HCT116 (cell line): Measurements from ENCODE around the gene SH2D6. TPM values are rescaled to one million over a fixed set of nuclear protein-coding genes. Genes with fewer than 3 reads are reported as not detected.

Source experiments
- ATAC-seq: fragments of 200-7000 bp; cut with Tn5 transposase; 2 replicates; pipeline ENCODE4 v1.9.1; 2020; ENCODE audit warnings: mild to moderate bottlenecking, moderate library complexity
- BruUV-seq: library from RNA; stranded (reverse); fragments of 400-500 nt; replicated peaks from 2 replicates; lab custom pipeline; 2021; lab: Mats Ljungman, UMichigan
- CTCF ChIA-PET: fragments of 300-600 bp; sonication (Branson Sonifier 250); formaldehyde crosslinking; loops from one replicate; lab custom pipeline; 2021; ENCODE audit warnings: antibody characterized with exemption; lab: Charles Lee
- POLR2A ChIA-PET: fragments of 300-600, 350-600 bp; sonication (Branson Sonifier 250); formaldehyde crosslinking; loops from one replicate; lab custom pipeline; 2021; ENCODE audit warnings: antibody characterized with exemption; lab: Charles Lee
- RAD21 ChIA-PET, 2 experiments: fragments of 300-600 bp; sonication (Branson Sonifier 250); formaldehyde crosslinking; loops; one replicate each; lab custom pipeline; 2023; ENCODE audit warnings: low total read pairs in 2 of 2; ENCODE audit not compliant: uncharacterized antibody in 2 of 2, unreplicated experiment in 2 of 2, low non-redundant PET in 1 of 2; lab: Charles Lee
- DNase-seq: peaks from one replicate; pipeline ENCODE4 v3.0.0-alpha.2; 2010; ENCODE audit warnings: low read depth, low spot score
- H2AFZ ChIP-seq: fragments of 200-600 bp; shearing (Covaris generic), sonication (generic); 2 replicates; pipeline ENCODE4 v1.6.1; 2017; ENCODE audit warnings: low read depth, mixed run types, mixed read lengths, antibody characterized with exemption, low read length; ENCODE audit not compliant: poor library complexity, severe bottlenecking
- H3K27ac ChIP-seq: 2 replicates; pipeline ENCODE4 v1.5.1; 2012; ENCODE audit warnings: low read depth, low read length
- H3K27me3 ChIP-seq: fragments of 200-600 bp; sonication (generic); 2 replicates; pipeline ENCODE4 v1.6.1; 2016; ENCODE audit warnings: mixed run types, low read length, mixed read lengths; ENCODE audit not compliant: insufficient read depth
- H3K36me3 ChIP-seq, 2 experiments: fragments of 200-500 bp in 1 of 2; fragments of 200-600 bp in 1 of 2; sonication (Bioruptor generic) in 1 of 2; sonication (generic) in 1 of 2; 2 replicates each; pipeline versions ENCODE4 v1.5.1 to v1.6.1; 2014 to 2016; ENCODE audit warnings: low read length in 2 of 2, inconsistent platforms in 1 of 2, mixed read lengths in 1 of 2, mixed run types in 1 of 2; ENCODE audit not compliant: insufficient read depth in 2 of 2, control insufficient read depth in 1 of 2
- H3K4me1 ChIP-seq, 2 experiments: fragments of 200-600 bp in 1 of 2; sonication (generic) in 1 of 2; 2 replicates each; pipeline versions ENCODE4 v1.5.1 to v1.6.1; 2012 to 2017; ENCODE audit warnings: low read length in 2 of 2, inconsistent platforms in 1 of 2, mild to moderate bottlenecking in 1 of 2, mixed read lengths in 1 of 2, mixed run types in 1 of 2, moderate library complexity in 1 of 2; ENCODE audit not compliant: insufficient read depth in 2 of 2, control insufficient read depth in 1 of 2
- H3K4me2 ChIP-seq: fragments of 200-600 bp; sonication (generic); 2 replicates; pipeline ENCODE4 v1.6.1; 2017; ENCODE audit warnings: mixed run types, low read length, mixed read lengths
- H3K4me3 ChIP-seq, 2 experiments: fragments of 200-600 bp in 1 of 2; sonication (generic) in 1 of 2; replicated peaks in 1 of 2; 2 replicates each; pipeline ENCODE4 v1.5.1; 2011 to 2016; ENCODE audit warnings: low read length in 2 of 2, control low read depth in 1 of 2, low read depth in 1 of 2, mild to moderate bottlenecking in 1 of 2, mixed read lengths in 1 of 2, mixed run types in 1 of 2
- H3K79me2 ChIP-seq: fragments of 200-600 bp; sonication (generic); 2 replicates; pipeline ENCODE4 v1.6.1; 2017; ENCODE audit warnings: mild to moderate bottlenecking, mixed run types, low read length, moderate library complexity, mixed read lengths; ENCODE audit not compliant: insufficient read depth
- H3K9ac ChIP-seq: fragments of 200-600 bp; sonication (generic); 2 replicates; pipeline ENCODE4 v1.6.1; 2016; ENCODE audit warnings: low read length, mixed read lengths
- H3K9me2 ChIP-seq: fragments of 200-600 bp; sonication (generic), shearing (Covaris generic); 2 replicates; pipeline ENCODE4 v1.6.1; 2017; ENCODE audit warnings: mixed run types, mild to moderate bottlenecking, moderate library complexity; ENCODE audit not compliant: insufficient read depth
- H3K9me3 ChIP-seq, 2 experiments: fragments of 200-500 bp in 1 of 2; fragments of 200-600 bp in 1 of 2; sonication (Bioruptor generic) in 1 of 2; sonication (generic) in 1 of 2; 2 replicates each; pipeline ENCODE4 v1.6.1; 2014 to 2017; ENCODE audit warnings: low read length in 2 of 2, mixed read lengths in 2 of 2, inconsistent platforms in 1 of 2, low read depth in 1 of 2, mild to moderate bottlenecking in 1 of 2, mixed run types in 1 of 2, moderate library complexity in 1 of 2; ENCODE audit not compliant: control insufficient read depth in 1 of 2, insufficient read depth in 1 of 2
- H4K20me1 ChIP-seq: fragments of 200-600 bp; sonication (generic), shearing (Covaris generic); 2 replicates; pipeline ENCODE4 v1.6.1; 2017; ENCODE audit warnings: mixed run types, mild to moderate bottlenecking, moderate library complexity; ENCODE audit not compliant: insufficient read depth
- ATF3 ChIP-seq: IDR thresholded peaks from 2 replicates; pipeline ENCODE4 v1.6.1; 2012
- EGR1 ChIP-seq: IDR thresholded peaks from 2 replicates; pipeline ENCODE4 v1.6.1; 2012; ENCODE audit warnings: low read depth
- EZH2 ChIP-seq: fragments of 200-600 bp; sonication (generic); IDR thresholded peaks from 2 replicates; pipeline ENCODE4 v1.6.1; 2017; ENCODE audit warnings: antibody characterized with exemption, mixed run types
- EZH2phosphoT487 ChIP-seq: fragments of 200-600 bp; IDR thresholded peaks from 2 replicates; pipeline ENCODE4 v1.6.1; 2018; ENCODE audit warnings: antibody characterized with exemption, borderline replicate concordance
- FOSL1 ChIP-seq: IDR thresholded peaks from 2 replicates; pipeline ENCODE4 v1.6.1; 2012; ENCODE audit warnings: low read depth
- POLR2AphosphoS5 ChIP-seq: IDR thresholded peaks from 2 replicates; pipeline ENCODE4 v1.6.1; 2011; ENCODE audit warnings: mild to moderate bottlenecking, low read depth, low read length, moderate library complexity
- RAD21 ChIP-seq: IDR thresholded peaks from 2 replicates; pipeline ENCODE4 v1.6.1; 2012; ENCODE audit warnings: low read depth, mild to moderate bottlenecking
- SP1 ChIP-seq: IDR thresholded peaks from 2 replicates; pipeline ENCODE4 v1.6.1; 2012; ENCODE audit warnings: low read depth
- SRF ChIP-seq: IDR thresholded peaks from 2 replicates; pipeline ENCODE4 v1.6.1; 2012; ENCODE audit warnings: low read depth
- YY1 ChIP-seq: IDR thresholded peaks from 2 replicates; pipeline ENCODE4 v1.6.1; 2011; ENCODE audit warnings: low read length, low read depth, moderate library complexity, mild to moderate bottlenecking; ENCODE audit not compliant: insufficient replicate concordance; ENCODE audit errors: extremely low read depth
- ZFX ChIP-seq: fragments of 450-650 bp; IDR thresholded peaks from 2 replicates; pipeline ENCODE4 v1.6.1; 2017
- ZNF274 ChIP-seq: fragments of 200-500 bp; sonication (Bioruptor generic); IDR thresholded peaks from 2 replicates; pipeline ENCODE4 v1.6.1; 2014; ENCODE audit warnings: mild to moderate bottlenecking, low read depth, low read length, inconsistent platforms
- intact Hi-C: fragments of 100-400 bp; cut with micrococcal nuclease; formaldehyde crosslinking; loops from 2 replicates; pipeline ENCODE4 v1.10.0; 2022
- total RNA-seq: library from RNA; stranded (reverse); gene quantifications from one replicate; pipeline ENCODE4 v1.2.1, GENCODE V29; 2021; ENCODE audit not compliant: unreplicated experiment
- TF ChIP-seq, protein P1 (sequence below): IDR thresholded peaks from 2 replicates; pipeline ENCODE4 v1.6.1; 2012
- TF ChIP-seq, protein P2 (sequence below): IDR thresholded peaks from 2 replicates; pipeline ENCODE4 v1.6.1; 2011; ENCODE audit warnings: mild to moderate bottlenecking, low read length, moderate library complexity; ENCODE audit not compliant: insufficient replicate concordance; ENCODE audit errors: extremely low read depth

Gene SH2D6
- total RNA-seq, 1 experiment from 2014 or later, result 2.7 TPM

DNA sequence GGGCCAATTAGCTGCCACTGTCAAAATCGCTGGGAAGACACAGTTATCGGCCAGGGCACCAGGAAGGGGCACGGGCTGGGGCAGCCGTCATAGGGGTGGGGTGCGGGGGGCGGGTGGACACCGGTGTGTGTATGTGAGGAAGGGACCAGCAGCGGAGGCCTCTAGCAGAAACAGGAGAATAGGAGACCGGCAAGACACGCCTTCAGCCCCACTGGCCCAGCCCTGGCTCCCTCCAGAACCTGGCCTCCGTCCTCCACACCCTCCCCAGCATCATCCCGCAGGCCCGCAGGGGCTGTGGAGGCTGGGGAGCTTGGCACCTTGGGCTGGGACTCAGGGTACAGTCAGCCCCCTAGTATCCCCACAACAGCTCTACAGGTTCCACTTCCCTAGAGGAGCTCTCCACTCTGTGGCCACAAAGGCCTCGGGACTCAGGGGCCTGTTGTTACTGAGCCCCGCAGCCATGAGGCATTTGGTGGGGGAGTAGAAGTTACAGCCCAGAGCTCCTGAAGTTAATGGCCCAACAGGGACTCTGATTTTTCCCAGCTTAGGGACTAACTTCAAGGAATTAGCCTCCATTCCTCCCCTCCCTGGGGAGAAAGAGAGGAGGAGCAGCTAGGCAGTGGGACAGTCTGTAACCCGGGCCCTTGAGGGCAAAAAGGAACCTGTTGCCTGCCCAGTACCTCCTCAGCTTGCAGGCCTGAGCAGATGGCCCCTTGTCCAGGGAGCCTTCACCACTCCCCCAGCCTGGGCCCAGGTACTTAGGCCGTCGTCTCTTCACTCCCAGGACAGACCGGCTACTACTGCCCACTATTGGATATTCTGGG is 19.9 kb downstream of the SH2D6 start:
- intact Hi-C loops, result no loop called here
- ChIA-PET POLR2A (interaction anchor here (4.1 kb wide), 1 partner anchor 100 kb away, joined by 11 read pairs; the partner anchor contains the start of gene MAT2A), CTCF (interaction anchor here (1.4 kb wide), 1 partner anchor 19 kb away, joined by 3 read pairs; no protein-coding TSS in a partner anchor), RAD21 (no interaction called here)
- Histone ChIP-seq H4K20me1 (no peaks in the 10 kb centered on the region), H3K4me1 (peaks cover 15 to 23% of the 10 kb centered on the region in 2 experiments), H3K79me2 (no peaks in the 10 kb centered on the region), H3K9ac (no peak overlapping the region), H2AFZ (no peak overlapping the region), H3K4me3 (no peak overlapping the region), H3K9me2 (no peaks in the 10 kb centered on the region), H3K36me3 (no peaks in the 10 kb centered on the region), H3K9me3 (no peaks in the 10 kb centered on the region), H3K27ac (no peak overlapping the region), H3K4me2 (no peak overlapping the region), H3K27me3 (no peaks in the 10 kb centered on the region)
- TF ChIP-seq POLR2AphosphoS5 (no peak), ZFX (no peak), ZNF274 (no peak), SP1 (no peak), EZH2phosphoT487 (no peak), ATF3 (no peak), SRF (no peak), EZH2 (no peak), YY1 (no peak), FOSL1 (no peak), EGR1 (no peak), RAD21 (no peak)
- TF ChIP-seq, protein P1, sequence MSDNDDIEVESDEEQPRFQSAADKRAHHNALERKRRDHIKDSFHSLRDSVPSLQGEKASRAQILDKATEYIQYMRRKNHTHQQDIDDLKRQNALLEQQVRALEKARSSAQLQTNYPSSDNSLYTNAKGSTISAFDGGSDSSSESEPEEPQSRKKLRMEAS, result no peak
- TF ChIP-seq, protein P2, sequence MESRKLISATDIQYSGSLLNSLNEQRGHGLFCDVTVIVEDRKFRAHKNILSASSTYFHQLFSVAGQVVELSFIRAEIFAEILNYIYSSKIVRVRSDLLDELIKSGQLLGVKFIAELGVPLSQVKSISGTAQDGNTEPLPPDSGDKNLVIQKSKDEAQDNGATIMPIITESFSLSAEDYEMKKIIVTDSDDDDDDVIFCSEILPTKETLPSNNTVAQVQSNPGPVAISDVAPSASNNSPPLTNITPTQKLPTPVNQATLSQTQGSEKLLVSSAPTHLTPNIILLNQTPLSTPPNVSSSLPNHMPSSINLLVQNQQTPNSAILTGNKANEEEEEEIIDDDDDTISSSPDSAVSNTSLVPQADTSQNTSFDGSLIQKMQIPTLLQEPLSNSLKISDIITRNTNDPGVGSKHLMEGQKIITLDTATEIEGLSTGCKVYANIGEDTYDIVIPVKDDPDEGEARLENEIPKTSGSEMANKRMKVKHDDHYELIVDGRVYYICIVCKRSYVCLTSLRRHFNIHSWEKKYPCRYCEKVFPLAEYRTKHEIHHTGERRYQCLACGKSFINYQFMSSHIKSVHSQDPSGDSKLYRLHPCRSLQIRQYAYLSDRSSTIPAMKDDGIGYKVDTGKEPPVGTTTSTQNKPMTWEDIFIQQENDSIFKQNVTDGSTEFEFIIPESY, result no peak
- DNase-seq (no peak), ATAC-seq (no peak)
- no TSS peak for BruUV-seq
